Caco-2 (cell line): Measurements from ENCODE around the gene HCN3. TPM values are rescaled to one million over a fixed set of nuclear protein-coding genes. Genes with fewer than 3 reads are reported as not detected.

ENCODE experiments used
- BruUV-seq: library from RNA; stranded (reverse); fragments of 400-500 nt; replicated peaks from 2 replicates; lab custom pipeline; 2021; lab: Mats Ljungman, UMichigan
- CTCF ChIA-PET: fragments of 300-600 bp; sonication (Branson Sonifier 250); formaldehyde crosslinking; loops from one replicate; lab custom pipeline; 2022; ENCODE audit warnings: antibody characterized with exemption; lab: Charles Lee
- POLR2A ChIA-PET: fragments of 300-600 bp; sonication (Branson Sonifier 250); formaldehyde crosslinking; loops from one replicate; lab custom pipeline; 2022; ENCODE audit warnings: antibody characterized with exemption; lab: Charles Lee
- DNase-seq, 2 experiments: peaks; one replicate each; pipeline versions ENCODE4 v3.0.0 to v3.0.0-alpha.2; 2020 to 2022
- H3K27me3 ChIP-seq: replicated peaks from 2 replicates; pipeline ENCODE4 v1.6.0; 2011; ENCODE audit warnings: low read length; ENCODE audit not compliant: control insufficient read depth, insufficient read depth
- H3K36me3 ChIP-seq: 2 replicates; pipeline ENCODE4 v1.5.1; 2011; ENCODE audit warnings: low read length; ENCODE audit not compliant: control insufficient read depth, insufficient read depth
- H3K4me1 ChIP-seq: fragments of 250-450 bp; sonication (Bioruptor Pico); 2 replicates; pipeline ENCODE4 v1.5.1; 2020; ENCODE audit warnings: mild to moderate bottlenecking
- H3K4me3 ChIP-seq: 2 replicates; pipeline ENCODE4 v1.5.1; 2011; ENCODE audit warnings: low read depth, mild to moderate bottlenecking, control low read depth, low read length
- H3K9me3 ChIP-seq: fragments of 250-450 bp; sonication (Bioruptor Pico); 2 replicates; pipeline ENCODE4 v1.5.1; 2020; ENCODE audit warnings: mild to moderate bottlenecking, moderate library complexity
- H3K27ac Mint-ChIP-seq: one replicate; pipeline ENCODE4 v1.8.0; 2022; ENCODE audit warnings: mixed read lengths; ENCODE audit not compliant: unreplicated experiment
- H3K27me3 Mint-ChIP-seq: one replicate; pipeline ENCODE4 v1.8.0; 2022; ENCODE audit warnings: mixed read lengths; ENCODE audit not compliant: insufficient read depth, unreplicated experiment
- H3K36me3 Mint-ChIP-seq: one replicate; pipeline ENCODE4 v1.8.0; 2022; ENCODE audit warnings: mild to moderate bottlenecking, mixed read lengths; ENCODE audit not compliant: insufficient read depth, unreplicated experiment
- H3K4me1 Mint-ChIP-seq: one replicate; pipeline ENCODE4 v1.8.0; 2022; ENCODE audit warnings: low read depth, mixed read lengths; ENCODE audit not compliant: unreplicated experiment
- H3K4me3 Mint-ChIP-seq: one replicate; pipeline ENCODE4 v1.8.0; 2022; ENCODE audit warnings: mild to moderate bottlenecking, moderate library complexity, mixed read lengths; ENCODE audit not compliant: unreplicated experiment
- H3K9me3 Mint-ChIP-seq: one replicate; pipeline ENCODE4 v1.8.0; 2022; ENCODE audit warnings: mixed read lengths; ENCODE audit not compliant: unreplicated experiment
- CTCF ChIP-seq, 2 experiments: fragments of 200-600 bp in 1 of 2; IDR thresholded peaks; 1 replicate in 1 of 2; 2 replicates in 1 of 2; pipeline versions ENCODE4 v1.5.1 to v1.8.0; 2011 to 2022; ENCODE audit warnings: antibody characterized with exemption in 1 of 2, control low read depth in 1 of 2, inconsistent platforms in 1 of 2, low read depth in 1 of 2, low read length in 1 of 2, mild to moderate bottlenecking in 1 of 2, moderate library complexity in 1 of 2; ENCODE audit not compliant: insufficient read depth in 1 of 2, severe bottlenecking in 1 of 2, unreplicated experiment in 1 of 2
- intact Hi-C: fragments of 100-400 bp; cut with micrococcal nuclease; formaldehyde crosslinking; loops from one replicate; pipeline ENCODE4 v1.10.0; 2022; ENCODE audit not compliant: unreplicated experiment
- total RNA-seq: library from RNA; stranded (reverse); gene quantifications from 2 replicates; pipeline ENCODE4 v1.2.3, GENCODE V29; 2022

The HCN3 gene
- total RNA-seq, 1 experiment from 2014 or later, result 8.8 TPM

- peaks cover 3% of the 10 kb centered on the region for H3K36me3 ChIP-seq
- DNase-seq, result peak; percentile 94 to 97
- H3K4me1 ChIP-seq, result peaks cover 4% of the 10 kb centered on the region
- POLR2A ChIA-PET, result interaction anchor here (0.6 to 1.9 kb wide), 4 partner anchors 11 to 18 kb away, joined by 3 to 18 read pairs (median 4); partner anchors contain the start of gene CLK2
- Mint-ChIP-seq H3K36me3 (peaks cover 88% of the 10 kb centered on the region), H3K4me3 (peak within 1 kb of the TSS; percentile 95), H3K4me1 (peaks cover 23% of the 10 kb centered on the region), H3K27me3 (no peaks in the 10 kb centered on the region), H3K27ac (peak within 1 kb of the TSS; percentile 94), H3K9me3 (no peaks in the 10 kb centered on the region)
- BruUV-seq, result TSS peak; percentile 45
- no peaks in the 10 kb centered on the region for H3K9me3 ChIP-seq
- H3K27me3 ChIP-seq, result no peaks in the 10 kb centered on the region
- TF ChIP-seq CTCF (IDR thresholded peaks at IDR 0.05; ENCODE audit: insufficient read depth in 1 of 2, low read depth in 1 of 2, low read length in 1 of 2, severe bottlenecking in 1 of 2, unreplicated experiment in 1 of 2), result no peak
- CTCF ChIA-PET, result interaction anchor here (0.7 to 1.9 kb wide), 6 partner anchors 11 to 46 kb away, joined by 3 to 12 read pairs (median 7); partner anchors contain the start of genes CLK2, FDPS and HCN3
- H3K4me3 ChIP-seq, result peak within 1 kb of the TSS; percentile 65
- intact Hi-C loops, result loop anchor here (1.0 kb wide), 2 partner anchors 11 to 61 kb away; partner anchors contain the start of gene CLK2
These were observed 15.2 kb upstream of the HCN3 start, which contains the start of gene SCAMP3 for GRCh38 chr1:155261852-155262673. TSS of gene SCAMP3 (minus strand) at chr1:155262360. CDS start at chr1:155262151, 209 bp downstream.

DNA sequence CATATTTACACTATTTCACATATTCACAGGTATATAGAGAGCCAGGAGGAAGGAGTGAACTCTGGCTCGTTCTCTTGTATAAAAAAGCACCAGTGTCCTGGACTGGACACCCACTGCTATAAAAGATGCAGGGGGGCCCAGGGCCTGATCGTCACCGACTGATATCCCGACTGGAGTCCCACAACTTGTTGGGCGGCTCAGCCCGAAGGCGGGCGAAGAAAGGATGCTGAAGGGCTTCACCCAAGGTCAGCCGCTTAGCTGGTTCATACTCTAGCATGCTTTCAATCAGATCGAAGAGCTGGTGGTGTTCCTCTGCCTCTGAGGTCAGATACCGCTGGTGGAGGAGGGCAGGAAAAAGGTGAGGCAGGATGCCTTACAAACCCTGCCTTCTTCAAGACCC lies 14.2 kb upstream of the HCN3 start:
- H3K36me3 Mint-ChIP-seq, result peaks cover 91% of the 10 kb centered on the region
- no peak for DNase-seq
- peaks cover 23% of the 10 kb centered on the region for H3K4me1 Mint-ChIP-seq
- H3K27me3 Mint-ChIP-seq, result no peaks in the 10 kb centered on the region
- H3K27me3 ChIP-seq, result no peaks in the 10 kb centered on the region
- BruUV-seq, result no TSS peak
- ChIA-PET CTCF (no interaction called here), POLR2A (no interaction called here)
- no peak for TF ChIP-seq CTCF (IDR thresholded peaks at IDR 0.05; ENCODE audit: insufficient read depth in 1 of 2, low read depth in 1 of 2, low read length in 1 of 2, severe bottlenecking in 1 of 2, unreplicated experiment in 1 of 2)
- peak overlapping the region; percentile 94 for H3K27ac Mint-ChIP-seq
- no peaks in the 10 kb centered on the region for H3K9me3 Mint-ChIP-seq
- H3K4me3 Mint-ChIP-seq, result peak overlapping the region; percentile 95
- H3K36me3 ChIP-seq, result peaks cover 3% of the 10 kb centered on the region
- intact Hi-C loops, result no loop called here
- no peak overlapping the region for H3K4me3 ChIP-seq
- H3K9me3 ChIP-seq, result no peaks in the 10 kb centered on the region
- H3K4me1 ChIP-seq, result peaks cover 4% of the 10 kb centered on the region

GRCh38 chr1:155266553-155266952 lies 10.7 kb upstream of the HCN3 start:
- Histone ChIP-seq H3K4me1 (peaks cover 4% of the 10 kb centered on the region; the same call in 1 of the 2 replicates), H3K27me3 (no peaks in the 10 kb centered on the region), H3K36me3 (peaks cover 13% of the 10 kb centered on the region), H3K9me3 (no peaks in the 10 kb centered on the region), H3K4me3 (no peak overlapping the region)
- intact Hi-C loops, result no loop called here
- POLR2A ChIA-PET, result no interaction called here
- H3K36me3 Mint-ChIP-seq, result peaks cover 96% of the 10 kb centered on the region
- no TSS peak for BruUV-seq
- H3K27ac Mint-ChIP-seq, result no peak overlapping the region
- H3K9me3 Mint-ChIP-seq, result no peaks in the 10 kb centered on the region
- DNase-seq, result no peak
- peaks cover 16% of the 10 kb centered on the region for H3K4me1 Mint-ChIP-seq
- no peak for TF ChIP-seq CTCF (IDR thresholded peaks at IDR 0.05; ENCODE audit: insufficient read depth in 1 of 2, low read depth in 1 of 2, low read length in 1 of 2, severe bottlenecking in 1 of 2, unreplicated experiment in 1 of 2)
- no peaks in the 10 kb centered on the region for H3K27me3 Mint-ChIP-seq
- H3K4me3 Mint-ChIP-seq, result no peak overlapping the region
- CTCF ChIA-PET, result no interaction called here
